Stimulated activated CD8-positive, alpha-beta memory T cell treated with anti-CD3 and anti-CD28 coated beads, Interleukin-12 subunit alpha, Interleukin-12 subunit beta, amount 100 ng/mL, for 24 hours (primary cell): ENCODE results near the gene TRAF3IP3.
A peak's percentile ranks its signal among the peaks of the same experiment; 100 is the strongest.
"Not testable (repeated sequence)": the region's sequence is repeated elsewhere in the genome, so short reads cannot be mapped to it uniquely, and the experiment has no call there.

Experiments
- DNase-seq: peaks from one replicate; pipeline ENCODE4 v3.0.0-alpha.2; 2020; ENCODE audit errors: extremely low read depth

Gene TRAF3IP3

DNA sequence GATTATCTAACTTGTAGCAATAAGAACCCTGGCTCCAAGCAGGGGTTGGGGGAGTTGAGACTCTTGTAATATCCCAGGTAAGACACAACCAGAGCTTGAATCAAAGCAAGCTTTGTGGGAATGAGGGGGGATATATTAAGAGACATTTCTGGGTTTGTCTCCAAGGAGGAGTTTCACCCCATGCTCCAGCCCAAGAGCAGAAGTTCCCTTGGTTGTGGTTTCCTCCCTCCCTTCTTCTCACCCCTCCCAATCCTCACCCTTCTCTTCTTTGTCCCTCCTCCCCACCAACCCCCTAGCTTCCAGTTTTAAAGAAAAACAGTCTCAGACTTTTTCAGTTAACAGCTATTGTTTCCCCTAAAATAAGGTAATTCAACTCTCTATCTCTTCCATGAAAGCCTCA is 11.9 kb downstream of the TRAF3IP3 start:
- DNase-seq, result no peak

DNA sequence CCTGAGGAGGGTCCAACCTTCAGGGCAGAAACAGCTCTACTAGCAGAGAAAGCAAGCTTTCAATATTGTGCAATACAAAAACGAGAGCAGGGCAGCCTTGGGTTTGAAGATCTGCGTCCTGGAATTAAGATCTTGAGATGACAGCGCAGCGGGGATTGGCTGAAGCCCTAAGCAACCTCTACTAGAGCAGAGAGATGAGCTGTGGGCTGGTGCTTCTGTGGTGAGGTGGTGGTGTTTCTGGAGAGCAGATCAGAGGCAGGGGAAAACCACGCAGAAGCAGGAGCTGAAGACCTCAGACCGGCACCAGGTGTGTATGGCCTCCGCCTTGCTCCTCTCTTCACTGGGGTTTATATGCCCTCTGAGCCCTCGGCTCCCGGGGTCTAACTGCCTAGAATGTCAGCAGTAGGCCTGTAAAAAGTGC is 12.5 kb downstream of the TRAF3IP3 start:
- DNase-seq, result peak; percentile 65

DNA sequence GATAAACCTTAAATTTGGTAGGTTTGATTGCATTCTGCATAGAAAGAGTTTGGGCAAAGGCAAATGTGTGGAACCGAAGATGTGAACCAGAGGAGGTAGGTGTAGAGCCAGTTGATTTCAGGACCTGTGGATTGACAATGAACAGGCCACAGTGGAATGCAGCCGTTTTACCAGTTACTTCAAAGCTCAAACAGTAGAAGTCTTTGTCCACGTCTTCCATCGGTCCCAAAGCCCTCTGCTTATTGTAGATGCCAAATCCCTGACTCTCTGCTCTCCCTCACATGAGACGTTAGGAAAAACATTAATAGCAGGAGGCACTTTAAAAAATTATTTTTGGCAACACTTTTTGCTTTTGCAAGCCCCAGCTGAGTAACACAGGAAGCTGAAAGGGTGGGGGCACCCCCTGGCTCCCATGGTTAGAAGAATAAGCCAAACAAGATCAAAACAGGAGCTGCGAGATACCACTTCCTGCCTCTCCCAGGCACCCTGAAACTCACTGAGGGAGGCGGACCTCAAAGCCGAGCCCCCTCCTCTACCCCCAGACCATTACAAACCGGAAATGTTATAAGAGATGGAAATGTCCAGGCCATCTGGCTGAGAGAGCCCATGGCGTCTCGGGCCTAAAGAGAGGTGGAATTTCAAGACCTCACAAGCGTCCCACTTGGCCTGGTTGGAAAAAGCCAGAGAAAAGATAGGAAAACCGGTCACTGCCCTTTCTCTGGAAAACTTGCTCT is 13.5 kb downstream of the TRAF3IP3 start:
- peak; percentile 66 for DNase-seq

DNA sequence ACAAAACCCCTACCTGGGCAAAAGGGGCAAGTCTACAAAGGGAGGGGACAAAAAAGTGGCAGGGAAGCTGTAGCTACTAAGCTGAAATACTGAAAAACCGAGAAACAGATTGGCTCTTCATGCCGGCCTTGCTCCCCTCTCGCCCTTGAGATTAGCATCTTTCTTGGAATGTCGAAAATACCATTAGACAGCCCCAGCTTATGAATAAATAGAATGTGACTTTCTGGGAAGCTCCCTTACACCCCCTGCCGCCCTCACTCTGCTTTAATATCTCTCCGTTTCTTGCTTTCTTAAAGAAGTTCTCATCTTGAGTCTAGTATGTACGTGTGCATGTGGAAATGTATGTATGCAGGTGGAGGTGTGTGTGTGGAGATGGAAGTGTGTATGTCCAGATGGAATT is 14.1 kb downstream of the TRAF3IP3 start:
- no peak for DNase-seq

- no peak for DNase-seq
Observed at GRCh38 chr1:209770636-209771415, 15.0 kb downstream of the TRAF3IP3 start.

GRCh38 chr1:209772126-209772525 is 16.3 kb downstream of the TRAF3IP3 start:
- DNase-seq, result no peak

DNA sequence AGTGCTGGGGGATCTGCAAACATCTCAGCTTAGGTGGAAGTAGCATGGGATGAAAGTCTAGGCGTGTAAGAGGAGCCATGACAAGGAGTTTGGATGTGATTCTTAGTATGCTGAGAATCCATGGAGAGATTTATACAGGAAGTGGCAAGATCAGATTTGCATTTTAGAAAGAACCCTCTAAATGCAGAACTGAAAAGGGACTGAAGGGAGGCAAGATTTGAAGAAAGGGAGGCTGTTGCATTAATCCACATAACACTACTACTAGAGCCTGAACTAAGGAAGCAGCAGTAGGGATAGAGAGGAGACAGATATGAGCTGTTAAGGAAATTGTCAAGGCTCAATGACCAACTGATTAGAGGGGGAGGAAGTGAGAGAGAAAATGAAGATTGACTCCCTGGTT is 18.7 kb downstream of the TRAF3IP3 start:
- no peak for DNase-seq

DNA sequence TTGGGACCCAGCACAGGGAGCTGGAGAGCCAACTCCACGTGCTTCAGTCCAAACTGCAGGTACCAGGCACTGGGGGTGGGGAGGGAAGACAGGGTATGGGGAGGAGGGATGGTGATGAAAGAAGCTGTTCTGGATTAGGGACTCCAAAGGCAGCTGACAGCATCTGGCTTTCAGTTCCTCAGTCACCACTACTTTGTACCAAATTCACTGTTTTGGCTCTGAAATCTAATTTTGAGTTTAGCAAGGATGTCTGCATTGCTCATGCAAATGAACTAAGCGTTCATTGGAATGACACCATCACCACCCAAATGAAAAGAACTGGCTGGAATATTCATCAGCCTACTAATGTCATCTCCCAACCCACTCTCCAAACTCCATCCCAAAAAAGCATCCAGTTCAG is 19.8 kb downstream of the TRAF3IP3 start:
- no peak for DNase-seq

DNA sequence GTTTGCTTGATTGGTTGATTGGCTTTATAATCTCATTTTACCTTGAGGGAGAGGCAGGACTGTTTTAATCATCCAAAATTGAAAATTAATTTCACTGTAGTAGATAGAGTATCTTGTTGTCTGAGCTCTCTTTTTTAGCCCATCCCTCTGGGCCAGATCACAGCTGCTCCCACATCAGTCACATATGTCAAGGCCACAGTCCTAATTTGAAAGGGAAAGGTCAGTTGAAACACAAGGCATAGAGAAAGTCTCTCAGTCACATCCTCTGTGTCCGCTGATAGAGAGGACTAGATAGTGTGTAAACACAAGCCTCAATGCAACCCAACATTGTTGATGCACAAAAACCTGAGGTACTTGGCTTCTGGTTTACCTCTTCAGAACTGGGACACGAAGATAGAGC is 21.7 kb downstream of the TRAF3IP3 start:
- no peak for DNase-seq

- DNase-seq, result no peak
Observed at GRCh38 chr1:209778102-209778501, 22.2 kb downstream of the TRAF3IP3 start.

DNA sequence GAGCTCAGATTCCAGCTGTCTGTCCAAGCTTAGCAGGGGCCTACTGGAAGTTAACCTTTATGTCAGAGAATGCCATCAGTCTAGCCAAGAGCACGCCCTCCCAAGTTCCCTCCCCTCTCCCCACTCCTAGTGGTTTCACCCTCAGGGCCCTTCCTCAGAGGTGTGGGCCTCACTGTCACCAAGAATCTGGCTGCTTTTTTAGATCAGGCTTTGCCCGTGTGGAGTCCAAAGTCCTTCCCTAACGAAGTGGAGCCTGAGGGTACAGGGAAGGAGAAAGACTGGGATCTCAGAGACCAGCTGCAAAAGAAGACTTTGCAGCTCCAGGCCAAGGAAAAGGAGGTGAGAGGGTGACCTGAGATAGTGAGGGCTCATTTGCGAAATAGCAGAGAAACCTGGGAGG is 24.4 kb downstream of the TRAF3IP3 start:
- DNase-seq, result no peak

- DNase-seq, result no peak
Observed at GRCh38 chr1:209783386-209783785, 27.5 kb downstream of the TRAF3IP3 start.

DNA sequence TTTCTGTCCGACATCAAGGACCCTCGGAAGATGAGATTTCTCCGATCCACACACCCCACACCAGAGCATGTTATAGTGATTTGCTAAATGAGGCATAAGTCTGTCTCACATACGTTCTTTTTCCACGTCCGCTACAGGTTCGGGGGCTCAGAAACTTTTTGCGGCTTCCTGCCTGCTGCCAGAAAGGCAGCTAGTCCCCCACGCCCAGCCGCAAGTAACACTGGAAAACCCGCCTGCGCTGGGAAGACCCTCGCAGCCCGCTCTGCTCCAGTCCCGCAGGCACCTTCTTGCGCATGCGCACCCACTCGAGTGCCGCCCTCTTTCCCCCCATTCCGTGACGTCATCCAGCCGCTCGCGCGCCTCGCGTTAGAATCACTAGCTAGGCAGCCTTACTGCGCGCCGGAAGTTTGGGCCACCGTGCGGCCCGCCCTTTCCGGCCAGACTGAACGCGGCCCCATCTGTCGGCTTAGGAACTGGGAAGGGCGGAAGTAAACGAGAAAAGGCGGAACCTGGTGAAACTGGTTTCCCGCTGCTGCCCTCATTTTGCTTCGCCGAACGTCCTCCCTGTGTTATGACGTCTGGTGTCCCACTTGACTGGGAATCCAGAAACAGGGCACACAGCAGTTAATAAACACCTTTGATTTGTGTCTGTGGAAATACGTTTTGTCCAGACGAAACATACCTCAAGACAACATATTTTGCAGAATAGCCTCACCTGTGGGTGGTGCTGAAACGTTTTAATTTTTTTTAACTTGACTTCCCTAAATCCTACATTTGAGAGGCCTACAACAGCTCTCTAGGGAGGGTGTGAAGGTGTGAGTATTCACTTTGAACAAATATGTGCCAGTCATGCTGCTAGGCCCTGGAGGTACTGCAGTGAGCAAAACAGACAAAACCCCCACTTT is 28.7 kb downstream of the TRAF3IP3 start, which contains the start of gene C1orf74:
C1orf74 (minus strand) TSS at position 295 of the 905 bp plus-strand sequence. CDS start 925 bp downstream, outside the sequence.
- peak; percentile 98 for DNase-seq

- DNase-seq, result no peak
Observed at GRCh38 chr1:209785592-209785991, 29.7 kb downstream of the TRAF3IP3 start.

DNA sequence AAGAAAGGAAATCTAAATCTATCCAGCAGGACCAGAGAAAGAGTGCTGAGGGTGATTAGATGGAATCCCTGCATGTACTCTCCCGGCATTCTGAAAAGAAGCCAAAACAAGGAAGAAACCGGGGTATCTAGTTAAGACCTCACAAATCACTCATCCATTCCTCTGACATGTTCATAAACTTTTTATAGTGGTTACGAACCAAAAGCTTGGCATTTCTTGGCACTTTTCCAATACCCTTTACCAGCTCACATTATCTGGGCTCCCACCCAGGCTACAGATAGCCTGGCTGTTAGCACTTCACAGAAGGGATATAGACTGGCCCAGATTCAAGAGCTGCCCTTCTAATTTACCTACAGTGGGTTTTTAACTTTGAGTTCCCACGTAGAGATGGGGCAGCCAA is 30.3 kb downstream of the TRAF3IP3 start:
- no peak for DNase-seq

GRCh38 chr1:209787551-209787950 is 31.7 kb downstream of the TRAF3IP3 start:
- DNase-seq, result no peak

- DNase-seq, result no peak
Observed at GRCh38 chr1:209789245-209789644, 33.4 kb downstream of the TRAF3IP3 start.

DNA sequence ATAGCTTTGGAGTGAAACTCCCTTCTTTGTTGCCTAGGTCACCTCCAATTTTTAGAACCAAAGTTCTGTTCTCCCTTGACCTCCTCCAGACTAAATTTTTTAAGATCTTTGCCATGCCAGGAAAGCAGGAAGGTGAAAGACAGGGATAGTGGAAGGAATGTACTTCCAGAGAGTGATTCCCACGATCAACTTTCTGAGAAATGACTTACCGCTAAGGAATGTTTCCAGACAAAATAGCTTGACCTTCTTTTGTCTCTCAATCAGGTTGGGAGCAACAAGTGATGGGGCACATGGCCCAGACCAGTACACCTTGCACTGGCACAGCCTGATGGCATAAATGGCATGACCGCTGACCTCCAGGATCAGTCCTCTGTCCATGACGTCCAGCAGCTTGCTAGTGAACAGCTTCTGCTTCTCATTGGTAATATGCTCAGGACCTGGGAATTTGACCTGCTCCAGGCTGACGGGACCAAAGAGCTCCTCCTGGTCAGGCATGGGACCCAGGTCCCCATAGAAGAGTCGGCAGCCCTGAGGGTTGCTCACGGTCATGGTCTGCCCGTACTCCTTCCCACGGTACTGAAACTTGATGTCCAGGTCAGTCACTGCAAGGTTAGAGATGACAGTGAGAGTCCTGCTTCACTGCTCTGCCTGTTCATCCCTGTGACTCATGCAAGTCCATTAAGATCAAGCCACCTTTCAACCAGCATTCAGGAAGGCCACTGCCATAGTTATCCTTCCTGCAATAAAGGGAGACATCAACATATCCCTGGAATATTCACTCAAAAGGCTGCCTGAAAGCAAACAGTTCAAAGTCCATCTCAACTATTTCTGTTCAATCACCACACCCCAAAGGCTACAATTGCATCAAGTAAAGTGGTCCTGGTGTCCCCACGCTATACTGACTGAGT is 34.7 kb downstream of the TRAF3IP3 start:
- DNase-seq, result no peak

GRCh38 chr1:209791920-209792319 is 36.1 kb downstream of the TRAF3IP3 start:
- DNase-seq, result no peak

- DNase-seq, result not testable (repeated sequence)
Observed at GRCh38 chr1:209793711-209794110, 37.9 kb downstream of the TRAF3IP3 start.
